Subcutaneous adipose tissue (tissue), 4 donors: Measurements from ENCODE around the gene CD79B. TPM values are rescaled to one million over a fixed set of nuclear protein-coding genes. Genes with fewer than 3 reads are reported as not detected.

Experiments
- total RNA-seq, 4 donors: library from RNA; depleted of rRNA; stranded (reverse); fragments of >200 nt; gene quantifications; one replicate each; pipeline ENCODE4 v1.1.0, GENCODE V29; 2016
- TF ChIP-seq, protein P1 (sequence below): fragments of 450-650 bp; IDR thresholded peaks from one replicate; pipeline ENCODE4 v1.5.1; 2016; ENCODE audit warnings: low read depth, mild to moderate bottlenecking, control low read depth, antibody characterized with exemption, moderate library complexity

Gene CD79B
- total RNA-seq, 4 donors from 2014 or later = 3.1 to 4.6 (median 3.8) TPM

DNA sequence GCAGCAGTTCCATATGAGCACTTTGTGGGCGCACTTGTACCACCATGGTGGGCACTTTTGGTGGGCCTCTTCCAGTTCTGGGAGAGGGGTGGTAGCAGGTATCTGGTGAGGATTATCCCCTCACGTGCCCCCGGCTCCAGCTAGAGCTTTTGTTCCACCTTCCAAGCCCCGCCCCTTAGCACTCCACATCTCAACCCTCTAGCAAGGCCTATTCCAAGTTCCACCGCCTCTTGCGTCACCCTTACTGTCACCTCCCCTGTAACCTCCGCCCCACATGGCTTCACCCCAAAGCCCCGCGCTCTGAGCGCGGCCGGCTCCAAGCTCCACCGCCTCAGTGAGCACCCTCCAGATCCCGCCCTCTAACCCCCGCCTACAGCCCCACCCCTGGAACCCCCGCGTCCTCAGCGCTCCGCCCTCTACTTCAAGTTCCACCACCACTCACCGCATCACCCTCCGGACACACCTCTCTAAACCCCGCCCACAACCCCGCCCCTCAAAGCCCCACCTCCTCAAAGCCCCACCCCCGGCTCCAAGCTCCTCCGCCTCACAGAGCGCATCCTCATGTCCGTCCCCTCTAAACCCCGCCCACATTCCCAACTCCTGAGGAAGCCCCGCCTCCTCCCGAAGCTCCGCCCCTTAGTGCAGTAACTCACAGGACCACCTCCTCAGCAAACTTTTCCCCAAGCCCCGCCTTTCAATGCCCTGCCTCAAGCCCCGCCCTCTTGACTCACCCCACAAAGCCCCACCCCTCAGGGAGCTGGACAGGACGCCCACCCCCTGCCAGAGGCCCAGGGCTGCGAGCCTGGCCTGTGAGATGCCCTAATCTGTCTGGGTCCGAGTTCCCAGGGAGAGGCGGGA lies 29.5 kb upstream of the CD79B start:
- TF ChIP-seq, protein P1, sequence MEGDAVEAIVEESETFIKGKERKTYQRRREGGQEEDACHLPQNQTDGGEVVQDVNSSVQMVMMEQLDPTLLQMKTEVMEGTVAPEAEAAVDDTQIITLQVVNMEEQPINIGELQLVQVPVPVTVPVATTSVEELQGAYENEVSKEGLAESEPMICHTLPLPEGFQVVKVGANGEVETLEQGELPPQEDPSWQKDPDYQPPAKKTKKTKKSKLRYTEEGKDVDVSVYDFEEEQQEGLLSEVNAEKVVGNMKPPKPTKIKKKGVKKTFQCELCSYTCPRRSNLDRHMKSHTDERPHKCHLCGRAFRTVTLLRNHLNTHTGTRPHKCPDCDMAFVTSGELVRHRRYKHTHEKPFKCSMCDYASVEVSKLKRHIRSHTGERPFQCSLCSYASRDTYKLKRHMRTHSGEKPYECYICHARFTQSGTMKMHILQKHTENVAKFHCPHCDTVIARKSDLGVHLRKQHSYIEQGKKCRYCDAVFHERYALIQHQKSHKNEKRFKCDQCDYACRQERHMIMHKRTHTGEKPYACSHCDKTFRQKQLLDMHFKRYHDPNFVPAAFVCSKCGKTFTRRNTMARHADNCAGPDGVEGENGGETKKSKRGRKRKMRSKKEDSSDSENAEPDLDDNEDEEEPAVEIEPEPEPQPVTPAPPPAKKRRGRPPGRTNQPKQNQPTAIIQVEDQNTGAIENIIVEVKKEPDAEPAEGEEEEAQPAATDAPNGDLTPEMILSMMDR = no peak

DNA sequence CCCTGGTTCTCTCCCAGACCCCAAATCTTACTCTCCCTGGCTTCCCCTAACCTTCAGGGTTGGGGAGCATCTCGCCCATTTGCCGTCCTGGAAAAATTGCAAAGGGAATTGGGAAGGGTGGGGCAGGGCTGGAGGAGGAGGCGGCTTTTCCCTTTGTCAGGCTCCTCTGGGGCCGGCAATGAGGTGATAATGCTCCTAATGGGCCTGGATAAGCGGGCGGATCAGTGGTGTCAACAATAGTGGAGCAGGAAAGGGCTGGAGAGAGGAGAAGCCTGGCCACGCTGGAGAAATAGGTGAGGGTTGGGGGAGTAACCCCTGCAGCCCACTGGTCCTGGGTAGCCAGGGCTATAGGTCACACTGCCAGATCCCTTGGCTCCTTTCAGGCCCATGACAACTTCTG lies 28.3 kb upstream of the CD79B start:
- TF ChIP-seq, protein P1 = no peak

DNA sequence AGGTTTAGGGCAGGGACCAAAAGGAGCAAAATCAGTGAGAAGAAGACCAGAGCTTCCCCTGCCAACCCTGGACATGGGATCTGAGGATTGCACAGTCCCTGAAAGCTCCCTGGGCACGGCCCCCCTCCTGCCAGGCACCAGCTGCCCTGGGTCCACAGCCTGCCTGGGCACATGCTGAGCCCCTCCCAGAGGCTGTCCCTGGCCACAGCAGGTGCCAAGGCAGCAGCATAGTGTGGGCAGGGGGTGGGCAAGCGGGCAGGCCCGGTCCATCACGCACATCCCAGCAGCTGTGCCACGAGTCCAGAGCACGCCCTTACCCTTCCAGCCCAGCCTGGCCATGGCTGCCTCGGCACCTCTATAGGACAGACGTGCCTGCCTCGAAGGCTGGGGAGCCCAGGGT lies 27.9 kb upstream of the CD79B start:
- TF ChIP-seq, protein P1 = no peak

DNA sequence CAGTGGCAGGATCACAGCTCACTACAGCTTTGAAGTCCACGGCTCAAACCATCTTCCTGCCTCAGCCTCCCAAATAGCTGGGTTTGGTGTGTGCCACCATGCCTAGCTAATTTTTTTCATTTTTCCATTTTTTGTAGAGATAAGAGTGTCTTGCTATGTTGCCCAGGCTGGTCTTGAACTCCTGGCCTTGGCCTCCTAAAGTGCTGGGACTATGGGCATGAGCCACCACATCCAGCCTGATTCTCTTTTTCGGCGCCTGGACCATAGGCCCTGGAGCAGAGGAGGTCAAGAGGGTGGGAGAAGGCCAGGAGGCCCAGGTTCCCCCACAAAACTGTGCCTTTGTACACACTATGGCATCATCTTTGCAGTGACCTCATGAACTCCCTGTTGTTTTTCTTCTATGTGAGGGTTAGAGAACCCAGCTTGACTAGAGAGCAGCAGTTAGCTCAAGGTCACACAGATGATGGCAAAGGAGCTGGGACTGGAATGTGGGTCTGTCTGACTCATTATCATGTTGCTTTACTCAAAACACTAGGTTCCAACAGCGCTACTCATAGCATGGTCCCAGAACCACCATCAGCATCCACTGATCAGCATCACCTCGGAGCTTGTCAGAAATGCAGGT lies 24.3 kb upstream of the CD79B start:
- TF ChIP-seq, protein P1 = no peak

DNA sequence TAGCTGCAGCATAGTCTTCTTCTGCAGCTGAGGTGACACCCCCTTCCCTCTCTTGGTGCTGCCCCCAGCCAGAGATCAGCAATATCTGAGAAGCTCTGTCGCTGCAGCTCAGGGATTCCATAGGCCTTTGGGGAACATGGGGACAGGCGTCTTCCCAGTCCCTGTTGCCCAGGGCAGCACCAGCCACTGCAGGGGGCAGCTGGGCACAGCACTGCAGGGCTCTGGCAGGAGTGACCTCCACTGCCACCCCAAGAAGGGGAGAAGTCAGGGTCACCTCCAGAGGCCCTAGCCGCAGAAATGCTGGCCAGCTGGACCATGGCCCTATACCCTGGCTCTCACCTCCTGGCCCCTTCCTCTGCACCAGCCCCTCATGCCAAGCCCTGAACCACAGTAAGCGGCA lies 23.7 kb upstream of the CD79B start:
- TF ChIP-seq, protein P1 = no peak

DNA sequence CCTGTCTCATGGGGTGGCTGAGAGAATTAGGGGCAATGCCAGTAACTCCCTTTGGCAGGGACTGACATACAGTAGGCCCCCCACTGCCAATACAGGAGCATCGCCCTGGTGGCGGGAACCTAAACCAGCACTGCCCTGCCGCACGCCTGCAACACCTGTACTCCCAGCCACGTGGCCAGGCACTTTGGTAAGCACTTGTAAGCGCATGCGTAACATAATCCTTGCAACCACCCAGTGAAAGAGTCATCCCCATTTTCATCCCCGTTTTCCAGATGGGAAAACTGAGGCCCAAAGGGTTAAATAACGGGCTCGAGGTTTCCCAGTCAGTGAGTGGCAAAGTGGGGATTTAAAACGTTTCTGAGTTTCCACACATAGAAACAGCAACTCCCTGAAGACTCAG lies 23.1 kb upstream of the CD79B start:
- TF ChIP-seq, protein P1 = no peak

DNA sequence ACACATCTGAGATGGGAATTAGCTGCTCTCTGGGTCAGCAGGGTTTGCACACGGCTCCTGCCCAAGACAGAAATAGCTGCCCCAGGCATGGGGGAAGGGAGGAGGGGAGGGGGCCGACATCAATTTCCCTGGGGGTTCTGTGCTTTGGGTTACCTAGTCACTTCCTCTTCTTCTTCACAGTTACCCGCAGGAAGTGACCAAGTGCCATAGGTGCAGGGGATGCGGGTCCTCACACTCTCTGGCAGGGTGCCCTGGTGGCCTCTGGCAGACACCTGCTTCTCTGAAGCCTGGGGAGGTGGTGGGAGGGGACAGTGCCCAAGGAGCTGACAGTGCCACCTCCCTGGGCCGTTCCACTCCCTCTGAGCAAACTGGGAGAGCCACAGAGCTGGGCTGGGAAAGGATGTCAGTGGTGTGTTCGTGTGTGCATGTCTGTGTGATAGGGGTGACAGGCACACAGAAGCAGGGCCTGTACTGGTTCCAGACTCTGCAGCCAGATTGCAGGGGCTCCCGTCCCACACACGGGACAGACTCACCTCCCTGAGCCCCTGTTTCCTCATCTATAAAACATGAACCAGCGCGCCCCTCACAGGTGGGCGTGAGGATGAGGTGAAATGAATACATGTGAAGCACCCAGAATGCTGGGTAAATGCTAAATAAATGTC lies 22.4 kb upstream of the CD79B start:
- TF ChIP-seq, protein P1 = no peak
